ENCODE measurements around the gene REN.
A peak's percentile ranks its signal among the peaks of the same experiment; 100 is the strongest.

The REN gene

DNA sequence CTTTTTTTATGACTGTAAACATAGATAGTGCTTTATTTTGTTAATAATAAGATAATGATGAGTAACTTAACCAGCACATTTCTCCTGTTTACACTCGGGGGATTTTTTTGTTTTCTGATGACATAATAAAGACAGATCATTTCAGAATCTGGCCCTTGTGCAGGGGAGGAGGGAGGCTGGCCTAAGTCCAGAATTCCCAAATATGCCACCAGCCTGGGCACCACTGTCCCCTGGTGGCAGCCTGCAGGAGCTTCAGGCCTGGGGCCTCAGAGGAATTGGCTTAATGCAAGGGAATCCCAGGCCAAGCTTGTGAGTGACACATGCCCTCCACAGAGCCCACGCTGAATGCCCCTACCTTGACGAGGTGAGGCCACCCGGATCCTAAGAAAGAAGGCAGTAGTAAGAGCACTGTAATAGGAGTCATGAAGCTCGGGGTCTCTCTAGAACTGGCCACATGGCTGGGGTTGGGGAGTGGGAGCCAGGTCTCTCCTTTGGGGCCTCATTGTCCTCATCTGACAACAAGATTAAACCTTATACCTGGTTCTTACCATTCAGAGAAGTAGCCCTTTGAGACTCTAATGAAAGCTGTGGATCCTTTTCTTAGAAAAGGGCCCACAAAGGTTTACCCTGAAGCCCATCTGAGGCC lies 38.4 kb downstream of the REN start:
- Histone ChIP-seq H3K4me3 (ENCODE audit: low read depth in 1 of 2, low read length in 2 of 2) (no peak overlapping the region), H3K27ac (ENCODE audit: low read depth, low read length) (no peak overlapping the region), H3K9ac (ENCODE audit: low read length) (no peak overlapping the region), H3K27me3 (ENCODE audit: control insufficient read depth in 1 of 2, insufficient read depth in 2 of 2, low read length in 2 of 2) (no peaks in the 10 kb centered on the region), H3K9me3 (ENCODE audit: low read length) (no peaks in the 10 kb centered on the region), H3K4me1 (ENCODE audit: insufficient read depth, low read length) (peaks cover 39% of the 10 kb centered on the region), H3K36me3 (ENCODE audit: insufficient read depth, low read length) (peaks cover 37% of the 10 kb centered on the region)

DNA sequence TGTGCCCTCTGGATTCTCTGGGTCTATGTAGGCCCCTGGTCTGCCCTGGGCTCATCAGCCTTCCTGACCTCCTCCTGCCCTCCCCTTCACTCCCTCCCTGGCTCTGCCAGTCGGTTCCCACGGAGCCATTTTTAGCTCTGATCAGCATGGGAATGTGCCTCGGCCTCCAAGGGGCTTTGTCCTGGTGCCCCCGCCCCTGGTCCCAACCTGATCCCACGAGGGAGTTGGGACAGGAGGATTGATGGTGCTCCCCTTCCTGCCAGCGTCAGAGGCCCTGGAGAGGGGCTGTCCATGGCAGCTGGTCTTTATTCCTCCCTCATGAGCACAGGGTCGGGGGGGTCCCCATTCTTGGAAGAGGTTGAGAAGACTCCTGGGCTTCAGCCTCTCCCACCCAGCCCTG lies 39.2 kb downstream of the REN start:
- Histone ChIP-seq H3K4me1 (ENCODE audit: insufficient read depth, low read length) (peaks cover 39% of the 10 kb centered on the region), H3K36me3 (ENCODE audit: insufficient read depth, low read length) (peaks cover 45% of the 10 kb centered on the region), H3K27me3 (ENCODE audit: control insufficient read depth in 1 of 2, insufficient read depth in 2 of 2, low read length in 2 of 2) (no peaks in the 10 kb centered on the region), H3K9ac (ENCODE audit: low read length) (no peak overlapping the region), H3K4me3 (ENCODE audit: low read depth in 1 of 2, low read length in 2 of 2) (no peak overlapping the region), H3K9me3 (ENCODE audit: low read length) (no peaks in the 10 kb centered on the region), H3K27ac (ENCODE audit: low read depth, low read length) (peak overlapping the region; percentile 48)

DNA sequence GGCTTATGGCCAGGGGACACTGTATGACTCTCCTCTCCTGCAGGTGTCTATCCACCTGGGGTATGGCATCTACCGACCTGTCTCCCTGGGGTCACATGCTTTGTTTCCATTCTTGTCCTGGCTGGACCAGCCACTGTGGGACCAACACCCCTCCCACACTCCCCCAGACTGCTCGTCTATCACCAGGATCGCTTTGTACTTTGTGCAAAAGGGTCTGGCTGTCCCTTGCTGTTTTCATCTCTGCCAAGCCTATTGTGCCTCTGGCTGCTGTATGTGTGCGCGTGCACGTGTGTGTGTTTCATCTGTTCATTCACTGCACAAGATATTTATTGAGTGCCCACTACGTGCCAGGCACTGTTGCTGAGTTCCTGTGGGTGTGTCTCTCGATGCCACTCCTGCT lies 39.8 kb downstream of the REN start:
- Histone ChIP-seq H3K27ac (ENCODE audit: low read depth, low read length) (no peak overlapping the region), H3K27me3 (ENCODE audit: control insufficient read depth in 1 of 2, insufficient read depth in 2 of 2, low read length in 2 of 2) (no peaks in the 10 kb centered on the region), H3K4me3 (ENCODE audit: low read depth in 1 of 2, low read length in 2 of 2) (no peak overlapping the region), H3K4me1 (ENCODE audit: insufficient read depth, low read length) (peaks cover 38% of the 10 kb centered on the region), H3K9ac (ENCODE audit: low read length) (no peak overlapping the region), H3K36me3 (ENCODE audit: insufficient read depth, low read length) (peaks cover 48% of the 10 kb centered on the region), H3K9me3 (ENCODE audit: low read length) (no peaks in the 10 kb centered on the region)

DNA sequence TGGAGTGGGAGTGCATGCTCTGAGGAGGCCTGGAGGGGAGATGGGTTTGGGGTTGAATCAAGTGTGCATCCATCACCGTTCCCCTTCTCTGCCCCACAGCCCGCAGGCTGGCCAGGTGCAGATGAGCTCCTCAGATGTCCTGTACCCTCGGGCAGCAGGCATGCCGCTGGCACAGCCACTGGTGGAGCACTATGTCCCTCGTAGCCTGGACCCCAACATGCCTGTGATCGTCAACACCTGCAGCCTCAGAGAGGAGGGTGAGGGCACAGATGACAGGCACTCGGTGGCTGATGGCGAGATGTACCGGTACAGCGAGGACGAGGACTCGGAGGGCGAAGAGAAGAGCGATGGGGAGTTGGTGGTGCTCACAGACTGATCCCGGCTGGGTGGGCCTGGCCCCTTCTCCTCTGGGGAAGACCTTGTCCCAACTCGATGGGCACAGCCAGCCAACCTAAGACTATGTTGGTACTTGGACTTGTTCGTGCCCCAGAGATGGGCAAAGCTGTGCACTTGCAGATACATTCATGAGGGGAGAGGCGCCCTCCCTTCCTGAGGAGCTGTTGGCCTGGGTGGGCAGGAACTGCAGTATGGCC lies 40.3 kb downstream of the REN start:
- H3K4me1 ChIP-seq (ENCODE audit: insufficient read depth, low read length) = peaks cover 36% of the 10 kb centered on the region
- no peak overlapping the region for H3K4me3 ChIP-seq (ENCODE audit: low read depth in 1 of 2, low read length in 2 of 2)
- no peak overlapping the region for H3K27ac ChIP-seq (ENCODE audit: low read depth, low read length)
- peaks cover 52% of the 10 kb centered on the region for H3K36me3 ChIP-seq (ENCODE audit: insufficient read depth, low read length)
- no peak overlapping the region for H3K9ac ChIP-seq (ENCODE audit: low read length)
- no peaks in the 10 kb centered on the region for H3K9me3 ChIP-seq (ENCODE audit: low read length)
- no peaks in the 10 kb centered on the region for H3K27me3 ChIP-seq (ENCODE audit: control insufficient read depth in 1 of 2, insufficient read depth in 2 of 2, low read length in 2 of 2)

DNA sequence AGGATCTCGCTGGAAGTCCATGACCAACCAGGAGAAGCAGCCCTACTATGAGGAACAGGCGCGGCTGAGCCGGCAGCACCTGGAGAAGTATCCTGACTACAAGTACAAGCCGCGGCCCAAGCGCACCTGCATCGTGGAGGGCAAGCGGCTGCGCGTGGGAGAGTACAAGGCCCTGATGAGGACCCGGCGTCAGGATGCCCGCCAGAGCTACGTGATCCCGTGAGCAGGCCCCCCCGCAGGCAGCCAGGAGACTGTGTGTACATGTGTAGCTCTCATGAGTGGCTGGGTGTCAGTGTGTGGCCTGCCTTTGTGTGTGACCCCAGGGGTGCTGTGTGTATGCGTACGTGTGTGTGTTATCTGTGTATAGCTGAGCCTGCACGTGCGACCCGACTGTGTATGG lies 41.5 kb downstream of the REN start:
- no peak overlapping the region for H3K9ac ChIP-seq (ENCODE audit: low read length)
- no peak overlapping the region for H3K27ac ChIP-seq (ENCODE audit: low read depth, low read length)
- H3K27me3 ChIP-seq (ENCODE audit: control insufficient read depth in 1 of 2, insufficient read depth in 2 of 2, low read length in 2 of 2) = no peaks in the 10 kb centered on the region
- peaks cover 35% of the 10 kb centered on the region for H3K4me1 ChIP-seq (ENCODE audit: insufficient read depth, low read length)
- no peaks in the 10 kb centered on the region for H3K9me3 ChIP-seq (ENCODE audit: low read length)
- H3K36me3 ChIP-seq (ENCODE audit: insufficient read depth, low read length) = peaks cover 61% of the 10 kb centered on the region
- H3K4me3 ChIP-seq (ENCODE audit: low read depth in 1 of 2, low read length in 2 of 2) = no peak overlapping the region

DNA sequence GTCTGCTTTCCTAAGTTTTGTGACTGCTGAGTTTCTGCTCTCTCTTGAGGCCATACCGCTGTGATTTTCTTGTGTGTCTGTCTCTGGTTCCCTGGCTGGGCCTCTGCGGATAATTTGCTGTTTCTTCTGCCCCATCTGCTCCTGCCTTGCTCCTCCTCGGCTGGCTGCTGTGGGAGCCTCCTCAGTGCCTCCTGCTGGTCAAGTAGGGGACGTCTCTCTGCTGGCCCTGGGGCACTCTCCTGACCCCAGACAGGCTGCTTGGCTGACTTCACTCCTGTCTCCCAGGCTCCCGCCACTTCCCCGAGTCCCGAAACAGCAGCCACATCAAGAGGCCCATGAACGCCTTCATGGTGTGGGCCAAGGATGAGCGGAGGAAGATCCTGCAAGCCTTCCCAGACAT lies 42.8 kb downstream of the REN start:
- Histone ChIP-seq H3K27me3 (ENCODE audit: control insufficient read depth in 1 of 2, insufficient read depth in 2 of 2, low read length in 2 of 2) (no peaks in the 10 kb centered on the region), H3K9me3 (ENCODE audit: low read length) (no peaks in the 10 kb centered on the region), H3K9ac (ENCODE audit: low read length) (no peak overlapping the region), H3K27ac (ENCODE audit: low read depth, low read length) (no peak overlapping the region), H3K4me1 (ENCODE audit: insufficient read depth, low read length) (peaks cover 22% of the 10 kb centered on the region), H3K4me3 (ENCODE audit: low read depth in 1 of 2, low read length in 2 of 2) (no peak overlapping the region), H3K36me3 (ENCODE audit: insufficient read depth, low read length) (peaks cover 72% of the 10 kb centered on the region)

DNA sequence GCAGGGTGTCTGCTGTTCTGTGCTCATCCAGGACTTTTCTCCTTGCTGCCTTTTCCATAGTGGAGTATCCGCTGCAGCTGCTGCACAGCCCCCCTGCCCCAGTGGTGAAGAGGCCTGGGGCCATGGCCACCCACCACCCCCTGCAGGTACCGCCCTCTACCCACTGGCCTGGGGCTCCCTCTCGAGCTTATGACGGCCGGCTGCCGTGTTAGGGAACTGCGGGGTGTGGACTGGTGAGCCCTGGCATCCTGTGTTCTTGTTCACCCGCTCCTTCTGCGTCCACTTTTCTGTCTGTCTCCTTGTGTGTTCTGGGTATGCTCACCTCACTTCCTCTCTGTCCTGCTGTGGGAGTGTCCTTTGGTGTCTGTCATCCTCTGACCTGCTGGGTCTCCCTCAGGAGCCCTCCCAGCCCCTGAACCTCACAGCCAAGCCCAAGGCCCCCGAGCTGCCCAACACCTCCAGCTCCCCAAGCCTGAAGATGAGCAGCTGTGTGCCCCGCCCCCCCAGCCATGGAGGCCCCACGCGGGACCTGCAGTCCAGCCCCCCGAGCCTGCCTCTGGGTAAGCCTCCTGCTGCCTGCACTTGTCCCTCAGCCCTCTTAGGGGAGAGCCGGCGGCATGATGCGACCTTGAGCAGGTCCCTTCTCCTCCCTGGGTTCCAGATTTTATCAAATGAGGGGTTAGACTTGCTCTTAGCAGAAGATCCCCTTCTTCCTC lies 44.1 kb downstream of the REN start:
- Histone ChIP-seq H3K9me3 (ENCODE audit: low read length) (no peaks in the 10 kb centered on the region), H3K36me3 (ENCODE audit: insufficient read depth, low read length) (peaks cover 81% of the 10 kb centered on the region)

DNA sequence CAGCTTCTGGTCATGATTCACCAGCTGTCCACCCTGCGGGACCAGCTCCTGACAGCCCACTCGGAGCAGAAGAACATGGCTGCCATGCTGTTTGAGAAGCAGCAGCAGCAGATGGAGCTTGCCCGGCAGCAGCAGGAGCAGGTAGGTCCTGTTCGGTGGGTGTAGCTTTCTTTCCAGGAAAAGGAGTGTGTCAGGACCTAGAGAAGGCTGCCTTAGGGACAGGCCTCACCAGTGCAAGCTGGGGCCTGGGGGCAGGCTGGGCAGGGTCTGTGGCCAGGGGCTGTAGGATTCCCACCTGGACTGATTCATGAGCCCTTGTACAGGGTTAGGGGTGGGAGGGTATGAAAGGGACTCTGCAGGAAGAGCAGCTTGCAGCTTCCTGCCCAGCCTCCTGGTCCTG lies 49.6 kb downstream of the REN start:
- no peak overlapping the region for H3K27ac ChIP-seq (ENCODE audit: low read depth, low read length)
- H3K9ac ChIP-seq (ENCODE audit: low read length) = no peak overlapping the region
- H3K36me3 ChIP-seq (ENCODE audit: insufficient read depth, low read length) = peaks cover 54% of the 10 kb centered on the region
- H3K27me3 ChIP-seq (ENCODE audit: control insufficient read depth in 1 of 2, insufficient read depth in 2 of 2, low read length in 2 of 2) = no peaks in the 10 kb centered on the region
- peaks cover 4% of the 10 kb centered on the region for H3K4me1 ChIP-seq (ENCODE audit: insufficient read depth, low read length)
- H3K4me3 ChIP-seq (ENCODE audit: low read depth in 1 of 2, low read length in 2 of 2) = no peak overlapping the region
- H3K9me3 ChIP-seq (ENCODE audit: low read length) = no peaks in the 10 kb centered on the region

More for the DNA sequence above, 44.1 kb downstream of the REN start:
- H3K9ac ChIP-seq (ENCODE audit: low read length) = no peak overlapping the region
- no peak overlapping the region for H3K27ac ChIP-seq (ENCODE audit: low read depth, low read length)
- H3K4me3 ChIP-seq (ENCODE audit: low read depth in 1 of 2, low read length in 2 of 2) = no peak overlapping the region
- H3K27me3 ChIP-seq (ENCODE audit: control insufficient read depth in 1 of 2, insufficient read depth in 2 of 2, low read length in 2 of 2) = no peaks in the 10 kb centered on the region
- peaks cover 8% of the 10 kb centered on the region for H3K4me1 ChIP-seq (ENCODE audit: insufficient read depth, low read length)

DNA sequence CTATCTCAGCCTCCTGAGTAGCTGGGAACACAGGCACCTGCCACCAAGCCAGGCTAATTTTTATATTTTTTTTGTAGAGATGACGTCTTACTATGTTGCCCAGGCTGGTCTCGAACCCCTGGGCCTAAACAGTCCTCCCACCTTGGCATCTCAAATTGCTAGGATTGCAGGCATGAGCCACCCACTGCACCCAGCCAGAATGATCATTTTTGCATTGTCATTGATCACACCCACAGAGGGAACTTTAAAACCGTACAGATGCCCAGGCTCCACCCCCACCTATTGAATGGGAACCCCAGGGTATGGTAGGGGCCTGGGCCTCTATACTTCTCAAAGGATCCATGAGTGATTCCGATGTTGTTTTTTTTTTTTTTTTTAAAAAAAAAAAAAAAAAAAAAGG lies 51.0 kb downstream of the REN start:
- H3K27ac ChIP-seq (ENCODE audit: low read depth, low read length) = no peak overlapping the region
- H3K27me3 ChIP-seq (ENCODE audit: control insufficient read depth in 1 of 2, insufficient read depth in 2 of 2, low read length in 2 of 2) = no peaks in the 10 kb centered on the region
- H3K36me3 ChIP-seq (ENCODE audit: insufficient read depth, low read length) = peaks cover 44% of the 10 kb centered on the region
- H3K9me3 ChIP-seq (ENCODE audit: low read length) = no peaks in the 10 kb centered on the region
- H3K4me3 ChIP-seq (ENCODE audit: low read depth in 1 of 2, low read length in 2 of 2) = no peak overlapping the region
- peaks cover 4% of the 10 kb centered on the region for H3K4me1 ChIP-seq (ENCODE audit: insufficient read depth, low read length)
- H3K9ac ChIP-seq (ENCODE audit: low read length) = no peak overlapping the region

DNA sequence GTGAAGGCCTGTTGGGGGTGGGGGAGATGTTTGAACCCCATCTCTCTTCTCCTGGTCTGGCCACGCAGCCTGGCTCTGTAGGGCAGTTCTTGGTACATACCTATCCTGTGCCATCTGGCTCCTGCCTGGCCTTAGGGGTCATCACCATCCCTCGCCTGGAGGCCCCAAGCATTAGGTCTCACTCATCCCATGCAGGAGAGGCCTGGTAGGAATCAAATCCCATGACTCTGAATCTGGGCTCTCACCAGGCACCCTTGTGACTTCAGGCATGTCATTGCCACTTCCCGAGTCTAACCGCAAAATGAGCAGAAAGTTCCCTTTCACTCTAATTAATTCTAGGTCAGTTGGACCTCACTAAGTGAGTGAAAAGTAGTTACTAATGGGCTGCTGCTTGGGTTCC lies 51.5 kb downstream of the REN start:
- Histone ChIP-seq H3K27me3 (ENCODE audit: control insufficient read depth in 1 of 2, insufficient read depth in 2 of 2, low read length in 2 of 2) (no peaks in the 10 kb centered on the region), H3K9ac (ENCODE audit: low read length) (no peak overlapping the region), H3K9me3 (ENCODE audit: low read length) (no peaks in the 10 kb centered on the region), H3K36me3 (ENCODE audit: insufficient read depth, low read length) (peaks cover 39% of the 10 kb centered on the region), H3K4me1 (ENCODE audit: insufficient read depth, low read length) (peaks cover 4% of the 10 kb centered on the region), H3K4me3 (ENCODE audit: low read depth in 1 of 2, low read length in 2 of 2) (no peak overlapping the region), H3K27ac (ENCODE audit: low read depth, low read length) (no peak overlapping the region)

DNA sequence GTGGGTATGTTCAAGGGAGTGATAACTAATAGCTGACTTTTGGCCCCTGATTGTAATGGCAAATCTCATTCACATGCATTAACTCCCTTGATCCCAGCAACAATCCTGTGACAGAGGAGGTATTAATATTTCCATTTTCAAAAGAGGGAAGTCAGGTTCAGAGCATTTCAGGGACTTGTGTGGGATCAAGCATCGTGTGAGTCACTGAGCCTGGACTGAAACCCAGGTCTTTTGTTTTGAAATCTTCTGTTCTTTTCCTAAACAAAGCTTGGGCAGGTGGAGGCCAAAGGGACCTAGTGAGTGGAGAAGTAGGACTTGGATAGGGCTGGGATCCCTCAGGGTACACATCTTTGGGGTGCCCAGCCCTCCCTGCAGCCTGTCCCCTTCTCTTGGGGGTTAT lies 52.2 kb downstream of the REN start:
- peaks cover 10% of the 10 kb centered on the region for H3K4me1 ChIP-seq (ENCODE audit: insufficient read depth, low read length)
- no peak overlapping the region for H3K27ac ChIP-seq (ENCODE audit: low read depth, low read length)
- no peaks in the 10 kb centered on the region for H3K27me3 ChIP-seq (ENCODE audit: control insufficient read depth in 1 of 2, insufficient read depth in 2 of 2, low read length in 2 of 2)

More for the DNA sequence above, 52.2 kb downstream of the REN start:
- peaks cover 33% of the 10 kb centered on the region for H3K36me3 ChIP-seq (ENCODE audit: insufficient read depth, low read length)
- H3K9me3 ChIP-seq (ENCODE audit: low read length) = no peaks in the 10 kb centered on the region
- no peak overlapping the region for H3K9ac ChIP-seq (ENCODE audit: low read length)
- no peak overlapping the region for H3K4me3 ChIP-seq (ENCODE audit: low read depth in 1 of 2, low read length in 2 of 2)
